Stimulated activated CD8-positive, alpha-beta memory T cell treated with anti-CD3 and anti-CD28 coated beads, Interleukin-4, amount 100 ng/mL, for 4 hours (primary cell): ENCODE results near the gene DNAJB9.

Experiments used
- DNase-seq, 2 donors: peaks; one replicate each; pipeline ENCODE4 v3.0.0-alpha.2; 2020; ENCODE audit warnings: low read depth in 2 of 2, low spot score in 1 of 2

Gene DNAJB9

DNA sequence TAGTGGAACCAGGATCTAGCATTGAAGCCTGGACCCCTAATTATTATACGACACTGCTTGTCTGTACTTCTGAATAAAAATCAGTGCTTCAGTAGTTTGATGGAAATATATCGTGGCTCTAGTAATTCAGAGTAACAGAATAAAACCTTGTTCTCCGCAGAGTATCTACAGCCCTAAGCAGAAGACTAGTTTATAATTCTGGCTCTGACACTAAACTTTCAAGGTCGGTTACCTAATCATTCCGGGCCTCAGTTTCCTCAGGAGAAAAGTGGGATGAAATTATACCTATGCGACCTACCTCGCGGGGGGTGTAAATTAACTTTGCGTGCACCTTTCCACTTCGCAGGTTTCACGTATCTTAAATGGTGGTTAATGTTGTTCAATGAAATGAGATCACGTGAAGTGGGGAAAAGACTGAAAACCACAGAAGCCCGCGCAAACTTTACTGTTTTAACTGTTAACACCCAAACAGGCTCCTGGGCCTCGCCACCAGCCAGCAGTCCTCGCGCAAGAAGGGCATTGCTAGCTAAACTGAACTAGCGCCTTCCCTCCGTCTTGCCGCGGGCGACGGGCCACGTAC lies 783 bp upstream of the DNAJB9 start:
- DNase-seq = no peak

- DNase-seq = no peak
These were observed 577 bp downstream of the DNAJB9 start for GRCh38 chr7:108570146-108570755.

GRCh38 chr7:108572480-108572879 lies 2.8 kb downstream of the DNAJB9 start:
- DNase-seq = no peak

GRCh38 chr7:108575156-108575555 lies 5.5 kb downstream of the DNAJB9 start:
- DNase-seq = no peak

GRCh38 chr7:108576116-108576515 lies 6.4 kb downstream of the DNAJB9 start:
- DNase-seq = no peak

DNA sequence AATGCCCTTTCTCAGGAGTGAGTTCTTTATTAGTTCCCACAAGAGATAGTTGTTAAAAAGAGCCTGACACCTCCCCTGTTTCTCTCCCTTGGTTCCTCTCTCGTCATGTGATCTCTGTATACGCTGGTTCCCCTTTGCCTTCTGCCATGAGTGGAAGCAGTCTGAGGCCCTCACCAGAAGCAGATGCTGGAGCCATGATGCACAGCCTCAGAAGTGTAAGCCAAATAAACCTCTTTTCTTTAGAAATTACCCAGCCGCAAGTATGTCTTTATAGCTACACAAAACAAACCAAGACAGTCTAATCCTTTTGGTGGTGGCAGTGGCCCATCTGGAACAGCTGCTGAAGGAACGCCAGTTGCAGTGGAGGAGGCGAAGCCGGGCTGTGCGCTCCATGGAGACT lies 9.3 kb downstream of the DNAJB9 start:
- no peak for DNase-seq

- no peak for DNase-seq
These were observed 10.6 kb downstream of the DNAJB9 start for GRCh38 chr7:108580298-108580697.

DNA sequence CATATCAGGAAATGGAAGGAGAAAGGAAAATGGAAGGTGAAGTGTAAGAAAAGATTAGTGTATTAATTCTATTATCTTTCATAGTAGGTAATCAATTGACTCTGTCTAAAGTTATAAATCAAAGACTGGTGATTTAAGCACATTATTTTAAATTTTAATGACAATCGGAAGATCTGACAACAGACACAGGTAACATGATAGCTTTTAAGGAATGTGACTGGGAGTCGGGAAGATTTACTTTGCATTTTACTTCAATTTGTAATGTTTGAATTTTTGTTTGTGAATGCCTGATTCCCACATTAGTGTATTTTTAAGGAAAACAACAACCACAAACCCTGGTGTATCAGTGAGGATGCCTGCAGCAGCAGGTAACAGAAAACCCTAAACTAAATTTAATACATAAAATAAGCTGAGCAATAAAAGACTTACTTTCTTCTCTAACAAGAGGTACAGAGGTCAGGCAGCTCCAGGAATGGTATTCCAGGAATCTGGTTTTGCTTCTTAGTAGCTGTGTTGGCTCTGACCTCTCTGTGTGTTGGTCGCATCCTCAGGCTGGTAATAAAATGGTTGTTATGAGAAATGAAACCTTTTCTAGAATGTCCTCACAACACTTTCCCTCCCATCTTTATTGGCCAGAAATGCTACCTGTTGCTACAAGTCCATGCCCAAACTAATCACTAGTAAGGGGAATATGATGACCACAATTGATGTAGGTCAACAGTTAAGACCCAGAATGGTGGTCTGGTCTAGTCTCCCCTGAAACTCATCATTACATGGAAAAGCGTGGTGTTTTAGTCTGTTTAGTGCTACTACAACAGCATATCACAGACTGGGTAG lies 12.2 kb downstream of the DNAJB9 start:
- DNase-seq = no peak

- DNase-seq = no peak
These were observed 14.5 kb downstream of the DNAJB9 start for GRCh38 chr7:108584211-108584610.

DNA sequence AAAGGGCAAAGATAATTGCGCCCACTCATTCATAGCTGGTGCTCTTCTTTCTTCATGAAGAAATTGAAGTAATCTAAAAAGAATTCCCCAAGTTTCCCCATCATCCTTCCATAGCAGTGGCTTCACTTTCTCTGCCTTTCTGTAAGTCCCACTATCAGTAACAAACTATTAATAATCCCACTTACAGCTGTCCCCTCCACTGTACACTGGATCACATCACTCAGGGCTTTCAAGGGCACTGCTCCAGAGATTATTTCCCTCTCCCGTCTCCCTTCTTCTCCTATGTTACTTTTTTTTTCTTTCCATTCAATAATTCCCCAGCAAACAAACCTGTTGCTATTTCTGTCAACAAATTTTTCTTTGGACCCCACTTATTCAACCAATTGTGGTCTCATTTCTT lies 16.2 kb downstream of the DNAJB9 start:
- no peak for DNase-seq

DNA sequence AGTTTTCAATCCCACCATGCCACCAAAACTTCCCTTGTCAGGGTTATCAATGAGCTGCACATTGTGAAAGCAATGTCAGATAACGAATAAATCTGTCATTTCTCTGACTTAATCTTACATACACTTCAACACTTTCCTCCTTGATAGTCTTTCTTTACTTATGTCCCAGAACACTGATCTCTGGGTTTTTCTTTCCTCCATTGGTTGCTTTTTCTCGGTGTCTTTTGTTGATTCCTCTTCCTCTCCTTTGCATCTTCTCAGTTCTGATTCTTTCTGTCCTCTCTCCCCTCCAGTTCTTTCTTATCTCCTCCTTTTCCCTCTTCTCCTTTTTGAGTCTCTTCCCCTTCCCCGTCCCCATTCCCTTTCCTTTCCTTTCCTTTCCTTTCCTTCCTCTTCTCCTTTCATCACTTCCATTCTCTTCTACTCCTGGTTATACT lies 16.6 kb downstream of the DNAJB9 start:
- no peak for DNase-seq

- DNase-seq = no peak
These were observed 19.5 kb downstream of the DNAJB9 start for GRCh38 chr7:108589199-108589598.

DNA sequence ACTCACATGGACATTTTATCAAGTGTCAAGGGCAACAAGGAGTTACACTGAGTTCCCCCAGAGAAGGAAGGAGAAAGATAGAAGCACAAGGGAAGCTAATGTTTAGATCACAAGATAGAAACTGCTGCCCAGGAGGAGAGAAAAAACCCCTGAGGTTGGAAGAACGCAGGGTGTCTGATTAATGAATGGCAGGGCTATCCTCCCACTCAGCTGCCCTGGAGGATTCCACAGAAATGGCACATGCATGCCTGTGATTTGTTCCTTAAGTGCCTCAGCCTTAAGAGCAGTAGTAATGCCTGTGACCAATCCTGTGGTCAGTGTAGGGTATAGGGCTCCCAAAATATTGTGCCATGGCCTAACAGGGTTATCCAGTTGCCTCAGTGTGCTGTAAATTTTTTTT lies 20.2 kb downstream of the DNAJB9 start:
- no peak for DNase-seq

DNA sequence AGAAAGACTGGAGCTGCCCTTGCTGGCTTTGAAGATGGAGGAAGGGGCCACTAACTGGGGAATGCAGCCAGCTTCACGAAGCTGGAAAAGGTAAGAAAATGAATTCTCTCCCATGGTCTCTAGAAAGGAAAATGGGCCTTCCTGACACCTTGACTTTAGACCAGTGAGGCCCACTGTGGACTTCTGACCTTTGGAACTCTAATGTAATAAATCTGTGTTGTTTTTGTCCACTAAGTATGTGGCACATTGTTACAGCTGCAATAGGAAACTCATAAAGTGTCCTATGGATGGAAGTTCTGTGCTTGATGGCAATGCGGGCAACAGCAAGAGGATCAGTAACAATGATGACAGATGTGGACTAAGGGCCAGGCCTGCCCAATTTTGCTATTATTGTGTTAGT lies 20.9 kb downstream of the DNAJB9 start:
- DNase-seq = no peak

- DNase-seq = no peak
These were observed 23.1 kb downstream of the DNAJB9 start for GRCh38 chr7:108592646-108593201.

GRCh38 chr7:108596560-108596959 lies 26.9 kb downstream of the DNAJB9 start:
- DNase-seq = no peak

DNA sequence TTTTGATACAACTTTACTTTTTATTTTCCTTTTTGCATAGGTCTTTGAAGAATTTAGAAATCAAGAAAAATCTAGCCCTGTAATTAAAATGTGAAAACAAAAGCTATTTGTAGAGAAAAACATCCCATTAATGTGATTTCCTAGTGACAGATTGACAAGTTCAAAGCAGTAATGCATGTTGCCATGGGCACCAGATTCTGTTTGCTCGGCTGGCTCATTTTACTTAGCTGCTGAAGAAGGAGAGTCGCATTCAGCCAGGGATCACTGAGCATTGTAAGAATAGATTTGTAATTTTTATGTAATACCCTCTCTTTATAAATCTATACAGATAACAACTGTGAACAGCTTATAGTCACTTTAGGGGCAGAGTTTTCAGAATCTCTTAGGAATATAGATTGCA lies 28.5 kb downstream of the DNAJB9 start:
- no peak for DNase-seq

- no peak for DNase-seq
These were observed 29.4 kb downstream of the DNAJB9 start for GRCh38 chr7:108598914-108599580.

GRCh38 chr7:108600399-108600798 lies 30.7 kb downstream of the DNAJB9 start:
- DNase-seq = no peak

DNA sequence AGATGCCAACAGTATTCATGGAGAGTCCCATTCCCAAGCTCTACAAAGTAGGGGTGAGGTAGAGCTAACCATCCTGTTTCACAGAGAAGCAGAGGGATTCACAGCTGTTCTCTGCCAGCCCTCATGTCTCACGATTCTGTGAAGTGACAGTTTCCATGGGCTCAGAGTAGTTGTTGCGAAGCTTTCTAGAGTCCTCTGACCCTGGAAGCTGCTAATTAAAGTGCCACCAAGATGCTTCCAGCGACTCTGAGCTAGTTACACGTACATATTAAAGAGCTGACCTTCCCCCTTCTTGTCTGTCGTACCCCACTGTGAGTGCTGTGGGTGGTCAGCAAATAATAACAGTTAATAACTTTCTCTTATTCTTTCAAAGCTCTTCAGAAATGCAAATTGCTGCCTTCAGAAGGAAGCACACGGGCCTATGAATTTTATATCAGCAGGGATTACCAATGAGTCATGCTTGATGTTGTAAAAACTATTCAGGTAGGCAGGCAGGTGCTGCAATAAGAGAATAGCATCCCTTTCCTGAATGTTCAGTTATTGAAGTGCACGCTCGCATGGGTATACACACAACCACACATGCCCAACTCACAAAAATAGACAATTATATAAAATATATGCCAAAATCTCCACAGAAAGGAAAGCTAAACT lies 34.1 kb downstream of the DNAJB9 start:
- DNase-seq = no peak
